22Rv1 (cell line): Measurements from ENCODE around the gene PLCXD1.

Experiments used
- CTCF ChIP-seq: fragments of 450-650 bp; IDR thresholded peaks from 2 replicates; pipeline ENCODE4 v1.5.1; 2017; ENCODE audit warnings: mild to moderate bottlenecking
- ZFX ChIP-seq: fragments of 450-650 bp; IDR thresholded peaks from 2 replicates; pipeline ENCODE4 v1.6.1; 2017; ENCODE audit warnings: antibody characterized with exemption, borderline replicate concordance

GRCh38 chrX:316351-317325, 35.5 kb downstream of the PLCXD1 start:
- TF ChIP-seq CTCF: no peak
- no peak for TF ChIP-seq ZFX
